ENCODE results near the gene CEP44. TPM values are rescaled to one million over a fixed set of nuclear protein-coding genes. Genes with fewer than 3 reads are reported as not detected.
"Not testable (repeated sequence)": the region's sequence is repeated elsewhere in the genome, so short reads cannot be mapped to it uniquely, and the experiment has no call there.

Gene CEP44
- total RNA-seq, 4 donors from 2014 or later, result 3.1 to 12.9 (median 7.5) TPM

DNA sequence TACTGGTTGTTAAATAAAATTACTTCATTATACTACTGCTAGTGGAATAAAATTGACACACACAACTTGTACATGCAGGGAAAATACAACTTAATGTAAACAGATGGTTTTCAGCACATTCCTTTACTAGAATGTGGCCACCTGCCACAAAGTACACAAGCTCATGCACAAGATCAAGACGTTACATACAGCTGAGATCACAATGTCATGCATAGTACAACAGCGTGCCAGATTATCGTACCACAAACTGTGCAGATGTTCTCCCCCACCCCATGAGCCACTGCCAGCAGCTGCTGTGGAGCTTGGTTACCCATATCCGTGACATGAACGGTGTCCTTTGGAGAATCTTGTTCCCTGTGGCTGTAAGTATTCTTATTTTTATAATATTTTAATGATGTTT, 27.9 kb upstream of the CEP44 start:
- intact Hi-C loops (cut with DNase I; ENCODE audit: low total_unique reads) (no loop called here), in situ Hi-C loops (cut with MboI; ENCODE audit: low sequenced_read_pairs in 4 of 4) (no loop called here)
- H3K4me1 ChIP-seq, result no peaks in the 10 kb centered on the region
- H3K4me3 ChIP-seq, result no peak overlapping the region
- ATAC-seq, result no peak
- no peak for DNase-seq
- H3K27ac ChIP-seq, result no peak overlapping the region
- H3K27me3 ChIP-seq, result no peaks in the 10 kb centered on the region
- TF ChIP-seq POLR2A (IDR thresholded peaks at IDR 0.05), result no peak
- TF ChIP-seq, protein P1, sequence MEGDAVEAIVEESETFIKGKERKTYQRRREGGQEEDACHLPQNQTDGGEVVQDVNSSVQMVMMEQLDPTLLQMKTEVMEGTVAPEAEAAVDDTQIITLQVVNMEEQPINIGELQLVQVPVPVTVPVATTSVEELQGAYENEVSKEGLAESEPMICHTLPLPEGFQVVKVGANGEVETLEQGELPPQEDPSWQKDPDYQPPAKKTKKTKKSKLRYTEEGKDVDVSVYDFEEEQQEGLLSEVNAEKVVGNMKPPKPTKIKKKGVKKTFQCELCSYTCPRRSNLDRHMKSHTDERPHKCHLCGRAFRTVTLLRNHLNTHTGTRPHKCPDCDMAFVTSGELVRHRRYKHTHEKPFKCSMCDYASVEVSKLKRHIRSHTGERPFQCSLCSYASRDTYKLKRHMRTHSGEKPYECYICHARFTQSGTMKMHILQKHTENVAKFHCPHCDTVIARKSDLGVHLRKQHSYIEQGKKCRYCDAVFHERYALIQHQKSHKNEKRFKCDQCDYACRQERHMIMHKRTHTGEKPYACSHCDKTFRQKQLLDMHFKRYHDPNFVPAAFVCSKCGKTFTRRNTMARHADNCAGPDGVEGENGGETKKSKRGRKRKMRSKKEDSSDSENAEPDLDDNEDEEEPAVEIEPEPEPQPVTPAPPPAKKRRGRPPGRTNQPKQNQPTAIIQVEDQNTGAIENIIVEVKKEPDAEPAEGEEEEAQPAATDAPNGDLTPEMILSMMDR (IDR thresholded peaks at IDR 0.05 in 4 of 5, conservative IDR thresholded peaks at IDR 0.05 in 1 of 5), result no peak
- H3K9me3 ChIP-seq, result no peaks in the 10 kb centered on the region
- H3K36me3 ChIP-seq, result peaks cover 0 to 11% of the 10 kb centered on the region in 2 donors

DNA sequence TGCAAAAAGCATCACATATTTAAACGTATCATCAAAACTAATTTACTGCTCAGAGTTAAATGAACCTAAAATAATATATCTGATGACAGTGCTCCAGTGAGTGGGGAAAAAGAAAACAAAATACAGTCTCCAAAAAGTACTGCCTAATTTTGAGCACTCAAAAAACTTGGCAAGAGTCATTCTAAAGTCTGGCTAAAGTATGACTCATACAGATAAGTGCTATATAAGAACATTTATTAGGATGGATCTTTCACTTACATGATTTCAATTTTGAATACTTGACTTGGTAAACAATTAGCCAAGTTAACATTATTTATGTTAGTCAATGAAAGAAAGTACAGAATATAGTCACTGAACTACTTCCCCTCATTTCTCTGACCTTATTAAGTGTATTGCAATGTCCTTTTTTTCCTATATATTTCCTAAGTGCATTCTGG, 27.4 kb upstream of the CEP44 start:
- TF ChIP-seq, protein P1 (IDR thresholded peaks at IDR 0.05 in 4 of 5, conservative IDR thresholded peaks at IDR 0.05 in 1 of 5), result no peak
- no peak for TF ChIP-seq POLR2A (IDR thresholded peaks at IDR 0.05)
- intact Hi-C loops (cut with DNase I; ENCODE audit: low total_unique reads) (no loop called here), in situ Hi-C loops (cut with MboI; ENCODE audit: low sequenced_read_pairs in 4 of 4) (no loop called here)
- Histone ChIP-seq H3K9me3 (no peaks in the 10 kb centered on the region), H3K4me3 (no peak overlapping the region), H3K4me1 (no peaks in the 10 kb centered on the region), H3K27ac (no peak overlapping the region), H3K27me3 (no peaks in the 10 kb centered on the region), H3K36me3 (peaks cover 0 to 11% of the 10 kb centered on the region in 2 donors)
- no peak for ATAC-seq
- DNase-seq, result no peak

DNA sequence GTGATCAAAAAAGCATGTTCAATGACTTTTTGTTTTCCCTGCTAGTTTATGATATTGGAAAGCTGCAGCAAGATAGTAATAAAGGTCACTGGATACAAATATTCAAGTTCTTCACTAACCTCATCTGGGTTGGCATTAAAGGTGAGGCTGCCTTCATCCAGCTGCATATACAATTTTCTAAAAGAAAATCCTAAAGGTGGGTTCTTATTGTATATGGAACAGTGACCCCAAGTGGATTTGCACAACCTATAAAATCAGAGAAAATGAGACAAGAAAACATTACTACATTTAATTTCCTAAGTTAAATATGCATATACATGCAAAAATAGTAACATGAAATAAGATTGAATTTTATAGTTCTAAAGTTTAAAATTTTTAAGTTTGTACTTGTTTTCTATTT, 24.1 kb upstream of the CEP44 start:
- TF ChIP-seq, protein P1 (IDR thresholded peaks at IDR 0.05 in 4 of 5, conservative IDR thresholded peaks at IDR 0.05 in 1 of 5), result no peak
- no peak for TF ChIP-seq POLR2A (IDR thresholded peaks at IDR 0.05)
- H3K27ac ChIP-seq, result no peak overlapping the region
- H3K9me3 ChIP-seq, result no peaks in the 10 kb centered on the region
- DNase-seq (no peak), ATAC-seq (no peak)
- H3K36me3 ChIP-seq, result peaks cover 0 to 11% of the 10 kb centered on the region in 2 donors
- no peak overlapping the region for H3K4me3 ChIP-seq
- in situ Hi-C loops (cut with MboI; ENCODE audit: low sequenced_read_pairs in 4 of 4), result no loop called here
- intact Hi-C loops (cut with DNase I; ENCODE audit: low total_unique reads), result no loop called here
- H3K27me3 ChIP-seq, result no peaks in the 10 kb centered on the region
- peaks cover 3 to 9% of the 10 kb centered on the region in 2 donors for H3K4me1 ChIP-seq

DNA sequence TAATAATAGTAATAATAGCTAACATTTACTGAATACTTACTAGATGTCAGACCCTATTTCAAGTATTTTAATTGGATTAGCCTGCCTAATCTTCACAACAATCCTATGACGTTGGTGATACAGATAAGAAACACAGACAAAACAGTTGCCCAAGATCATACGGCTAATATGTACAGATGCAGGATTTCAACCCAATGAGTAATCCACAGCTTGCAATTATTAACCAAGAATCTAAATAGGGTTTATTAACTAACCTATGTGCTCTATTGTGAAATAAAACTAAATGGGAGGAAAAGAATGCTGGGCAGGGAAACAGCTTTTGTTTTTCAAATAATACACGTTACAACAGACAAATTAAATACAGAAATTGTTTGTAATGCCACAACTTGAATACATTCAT, 23.6 kb upstream of the CEP44 start:
- TF ChIP-seq POLR2A (IDR thresholded peaks at IDR 0.05), result no peak
- TF ChIP-seq, protein P1 (IDR thresholded peaks at IDR 0.05 in 4 of 5, conservative IDR thresholded peaks at IDR 0.05 in 1 of 5), result no peak
- in situ Hi-C loops (cut with MboI; ENCODE audit: low sequenced_read_pairs in 4 of 4) (no loop called here), intact Hi-C loops (cut with DNase I; ENCODE audit: low total_unique reads) (no loop called here)
- ATAC-seq, result no peak
- H3K9me3 ChIP-seq, result no peaks in the 10 kb centered on the region
- H3K36me3 ChIP-seq, result peaks cover 0 to 11% of the 10 kb centered on the region in 2 donors
- no peak for DNase-seq
- no peaks in the 10 kb centered on the region for H3K27me3 ChIP-seq
- H3K4me3 ChIP-seq, result no peak overlapping the region
- peaks cover 7 to 13% of the 10 kb centered on the region in 2 donors for H3K4me1 ChIP-seq
- no peak overlapping the region for H3K27ac ChIP-seq

DNA sequence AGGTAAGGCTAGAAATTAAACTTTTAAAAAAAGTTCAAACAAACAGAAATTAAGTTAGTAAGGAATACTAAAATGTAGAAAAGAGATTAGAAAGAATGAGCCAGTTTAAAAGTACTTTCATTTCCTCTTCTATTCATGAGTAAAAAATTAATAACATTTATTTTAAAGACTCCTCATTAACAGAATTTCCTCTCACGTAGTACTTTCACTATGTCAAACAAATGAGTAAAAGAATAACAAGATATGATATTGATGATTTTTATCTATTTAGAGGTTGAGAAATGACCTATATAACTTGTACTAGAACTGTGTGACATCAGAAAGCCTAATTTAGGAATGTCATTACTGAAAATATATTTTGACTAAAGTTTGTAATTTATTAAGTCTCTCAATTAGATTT, 22.3 kb upstream of the CEP44 start:
- H3K27me3 ChIP-seq; intact Hi-C loops (cut with DNase I; ENCODE audit: low total_unique reads); H3K27ac ChIP-seq; in situ Hi-C loops (cut with MboI; ENCODE audit: low sequenced_read_pairs in 4 of 4); ATAC-seq; H3K4me3 ChIP-seq; DNase-seq; H3K9me3 ChIP-seq: not testable (repeated sequence)
- Histone ChIP-seq H3K36me3 (peaks cover 0 to 11% of the 10 kb centered on the region in 2 donors), H3K4me1 (peaks cover 12 to 23% of the 10 kb centered on the region in 2 donors)
